ENCODE measurements around the gene NQO2.
"Not testable (repeated sequence)": the region's sequence is repeated elsewhere in the genome, so short reads cannot be mapped to it uniquely, and the experiment has no call there.

Gene NQO2

DNA sequence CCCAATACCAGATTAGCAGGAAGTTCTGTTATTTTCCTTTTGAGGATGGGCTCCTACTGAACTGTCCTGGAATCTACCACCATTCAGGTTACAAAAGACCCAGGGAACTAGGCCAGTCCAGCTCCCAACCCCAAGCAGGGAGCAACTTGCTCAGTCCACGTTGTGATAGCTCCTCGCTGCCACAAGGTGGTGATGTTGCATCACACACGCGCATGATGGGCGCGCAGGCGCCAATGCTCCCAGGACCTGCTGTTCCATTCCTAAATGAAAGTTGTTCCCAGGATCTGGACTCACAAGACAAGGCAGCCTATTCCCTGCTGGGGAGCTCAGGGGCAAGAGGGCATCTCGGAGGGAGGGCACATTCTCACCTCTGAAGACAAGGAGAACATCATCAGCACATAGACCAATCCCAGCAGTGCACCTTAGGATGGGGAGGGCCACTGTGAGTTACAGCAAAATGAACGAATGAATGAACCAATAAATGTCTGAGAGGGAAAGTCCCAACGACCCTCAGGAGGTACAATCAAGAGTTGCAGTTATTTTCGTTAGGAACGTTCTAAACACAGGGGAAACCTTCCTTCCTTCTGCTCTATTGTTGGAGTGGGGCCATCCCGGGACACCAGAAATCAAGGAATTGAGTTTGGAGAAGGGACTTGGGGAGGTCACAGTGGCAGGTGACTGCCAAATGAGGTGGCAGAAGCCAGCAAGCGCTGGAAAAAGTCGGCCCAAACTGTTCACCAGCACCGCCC is 1.3 kb upstream of the NQO2 start:
- H3K4me3 ChIP-seq (replicated peaks in 1 of 2; ENCODE audit: low read depth in 2 of 2, low read length in 2 of 2), result peak overlapping the region in 1 of 2 donors; percentile 61
- TF ChIP-seq, protein P1, sequence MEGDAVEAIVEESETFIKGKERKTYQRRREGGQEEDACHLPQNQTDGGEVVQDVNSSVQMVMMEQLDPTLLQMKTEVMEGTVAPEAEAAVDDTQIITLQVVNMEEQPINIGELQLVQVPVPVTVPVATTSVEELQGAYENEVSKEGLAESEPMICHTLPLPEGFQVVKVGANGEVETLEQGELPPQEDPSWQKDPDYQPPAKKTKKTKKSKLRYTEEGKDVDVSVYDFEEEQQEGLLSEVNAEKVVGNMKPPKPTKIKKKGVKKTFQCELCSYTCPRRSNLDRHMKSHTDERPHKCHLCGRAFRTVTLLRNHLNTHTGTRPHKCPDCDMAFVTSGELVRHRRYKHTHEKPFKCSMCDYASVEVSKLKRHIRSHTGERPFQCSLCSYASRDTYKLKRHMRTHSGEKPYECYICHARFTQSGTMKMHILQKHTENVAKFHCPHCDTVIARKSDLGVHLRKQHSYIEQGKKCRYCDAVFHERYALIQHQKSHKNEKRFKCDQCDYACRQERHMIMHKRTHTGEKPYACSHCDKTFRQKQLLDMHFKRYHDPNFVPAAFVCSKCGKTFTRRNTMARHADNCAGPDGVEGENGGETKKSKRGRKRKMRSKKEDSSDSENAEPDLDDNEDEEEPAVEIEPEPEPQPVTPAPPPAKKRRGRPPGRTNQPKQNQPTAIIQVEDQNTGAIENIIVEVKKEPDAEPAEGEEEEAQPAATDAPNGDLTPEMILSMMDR (IDR thresholded peaks at IDR 0.05; ENCODE audit: low read depth, low read length), result peak; percentile 34
- DNase-seq (ENCODE audit: low read depth in 2 of 2), result peak; percentile 20 to 31

DNA sequence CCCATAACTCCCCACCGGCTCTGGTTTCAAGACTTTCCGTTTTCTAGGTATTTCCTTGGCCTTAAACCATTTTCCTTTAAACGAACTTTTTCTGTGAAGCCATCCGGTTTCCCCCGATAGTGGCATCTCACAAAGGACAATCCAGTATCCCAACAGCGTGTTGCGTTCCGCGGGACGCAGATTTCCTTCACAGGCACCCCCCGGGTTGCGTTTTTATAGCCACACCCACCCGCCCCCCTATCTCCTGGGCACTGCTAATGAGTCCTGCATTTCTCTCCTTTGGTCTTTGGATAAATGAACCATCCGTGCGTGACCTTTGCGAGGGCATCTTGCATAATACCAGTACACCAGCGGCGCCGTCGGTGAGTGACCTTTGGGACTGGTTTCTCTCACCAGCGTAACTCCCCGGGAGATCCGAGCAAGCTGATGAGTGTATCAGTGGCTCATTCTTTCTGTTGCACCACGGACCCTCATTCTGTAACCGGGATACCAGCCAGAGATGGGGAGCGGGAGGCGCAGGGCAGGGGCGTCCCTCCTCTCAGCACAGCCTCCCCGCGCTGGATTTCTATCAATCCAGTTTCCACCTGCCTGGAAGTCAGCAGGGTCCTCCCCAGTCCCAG is 586 bp upstream of the NQO2 start:
- TF ChIP-seq, protein P1 (IDR thresholded peaks at IDR 0.05; ENCODE audit: low read depth, low read length), result no peak
- peak overlapping the region; percentile 57 to 61 for H3K4me3 ChIP-seq (replicated peaks in 1 of 2; ENCODE audit: low read depth in 2 of 2, low read length in 2 of 2)
- peak; percentile 84 to 93 for DNase-seq (ENCODE audit: low read depth in 2 of 2)

DNA sequence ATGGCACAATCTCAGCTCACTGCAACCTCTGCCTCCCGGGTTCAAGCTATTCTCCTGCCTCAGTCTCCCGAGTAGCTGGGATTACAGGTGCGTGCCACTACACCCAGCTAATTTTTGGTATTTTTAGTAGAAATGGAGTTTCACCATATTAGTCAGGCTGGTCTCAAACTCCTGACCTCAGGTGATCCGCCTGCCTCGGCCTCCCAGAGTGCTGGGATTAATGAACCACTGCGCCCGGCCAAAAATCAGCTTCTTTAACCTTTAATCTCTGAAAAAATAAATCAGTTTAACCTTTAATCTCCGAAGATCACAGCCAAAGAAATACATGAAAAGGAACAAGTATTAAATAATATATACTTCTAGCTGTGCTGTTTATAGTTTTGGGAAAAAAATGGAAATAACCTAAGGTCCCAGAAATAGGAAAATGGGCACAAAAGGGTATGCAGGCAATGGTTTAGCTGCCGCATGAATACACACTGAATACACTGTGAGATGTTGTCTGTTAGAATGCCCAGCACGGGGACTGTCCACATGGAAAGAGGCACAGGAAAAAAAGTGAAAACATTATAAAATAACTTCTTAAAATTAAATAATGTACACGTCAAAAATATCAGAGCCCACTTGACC is 1.6 kb downstream of the NQO2 start:
- TF ChIP-seq, protein P1 (IDR thresholded peaks at IDR 0.05; ENCODE audit: low read depth, low read length), result no peak
- H3K4me3 ChIP-seq (replicated peaks in 1 of 2; ENCODE audit: low read depth in 2 of 2, low read length in 2 of 2), result no peak overlapping the region
- DNase-seq (ENCODE audit: low read depth in 2 of 2), result no peak

DNA sequence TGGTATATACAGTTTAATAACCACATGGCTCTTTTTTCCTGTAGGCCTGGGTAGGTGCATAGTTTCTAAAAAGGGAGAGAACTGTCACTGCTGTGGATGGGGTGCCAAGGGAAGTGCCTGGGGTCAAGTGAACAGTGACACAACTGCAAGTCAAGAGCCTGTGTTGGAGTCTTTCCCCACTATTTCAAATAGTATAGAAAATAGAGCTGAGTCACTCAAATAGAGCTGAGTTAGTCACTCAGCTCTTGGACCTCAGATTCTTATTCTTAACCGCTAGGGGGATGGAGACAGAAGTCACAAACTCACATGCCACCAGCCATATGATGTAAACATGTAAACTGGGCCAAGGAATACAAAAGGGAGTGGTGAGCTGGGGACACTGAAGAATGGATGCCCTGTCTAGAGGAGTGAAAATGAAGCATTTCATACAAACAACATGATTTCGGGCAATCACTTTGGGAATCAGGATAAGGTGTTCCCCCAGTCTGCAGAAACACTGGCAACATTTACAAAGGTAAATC is 2.1 kb downstream of the NQO2 start:
- TF ChIP-seq, protein P1 (IDR thresholded peaks at IDR 0.05; ENCODE audit: low read depth, low read length), result peak; percentile 61
- peak; percentile 79 to 90 for DNase-seq (ENCODE audit: low read depth in 2 of 2)
- no peak overlapping the region for H3K4me3 ChIP-seq (replicated peaks in 1 of 2; ENCODE audit: low read depth in 2 of 2, low read length in 2 of 2)

DNA sequence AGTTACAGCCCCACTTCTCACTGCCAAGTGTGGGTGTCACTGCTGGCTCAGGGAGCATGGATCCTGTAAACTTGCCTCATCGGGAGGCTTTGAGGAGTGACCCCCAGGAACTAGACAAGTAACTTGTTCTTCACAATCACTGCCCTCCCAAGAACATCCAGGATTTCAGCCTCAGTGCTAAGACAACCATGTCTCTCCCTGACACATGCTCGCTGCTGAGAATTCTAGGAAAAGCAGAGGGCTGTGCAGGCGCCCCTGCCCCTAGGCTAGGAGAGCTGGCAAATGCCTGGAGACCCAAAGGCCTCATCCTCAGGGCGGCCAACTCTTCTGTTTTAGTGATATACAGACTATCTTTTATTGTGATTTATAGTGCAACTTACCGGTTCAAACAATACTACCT is 3.5 kb downstream of the NQO2 start:
- not testable (repeated sequence) for DNase-seq (ENCODE audit: low read depth in 2 of 2); H3K4me3 ChIP-seq (replicated peaks in 1 of 2; ENCODE audit: low read depth in 2 of 2, low read length in 2 of 2)

DNA sequence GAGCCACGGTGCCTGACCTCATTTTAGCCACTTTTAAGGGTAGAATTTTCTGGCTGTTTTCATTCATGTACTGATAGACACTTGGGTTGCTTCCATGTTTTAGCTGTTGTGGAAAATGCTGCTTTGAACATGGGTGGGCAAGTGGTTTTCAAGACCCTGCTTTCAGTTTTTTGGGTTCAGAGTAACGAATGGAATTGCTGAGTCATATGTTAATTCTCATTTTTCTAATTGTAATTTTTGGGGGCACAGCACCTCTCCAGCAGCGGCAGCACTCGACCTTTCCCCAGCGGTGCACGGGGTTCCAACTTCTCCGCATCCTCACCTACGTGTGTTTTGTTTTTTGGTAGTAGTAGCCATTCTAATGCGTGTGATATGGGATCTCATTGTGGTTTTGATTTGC is 5.4 kb downstream of the NQO2 start:
- H3K4me3 ChIP-seq (replicated peaks in 1 of 2; ENCODE audit: low read depth in 2 of 2, low read length in 2 of 2), result no peak overlapping the region
- DNase-seq (ENCODE audit: low read depth in 2 of 2), result no peak
- TF ChIP-seq, protein P1 (IDR thresholded peaks at IDR 0.05; ENCODE audit: low read depth, low read length), result no peak

DNA sequence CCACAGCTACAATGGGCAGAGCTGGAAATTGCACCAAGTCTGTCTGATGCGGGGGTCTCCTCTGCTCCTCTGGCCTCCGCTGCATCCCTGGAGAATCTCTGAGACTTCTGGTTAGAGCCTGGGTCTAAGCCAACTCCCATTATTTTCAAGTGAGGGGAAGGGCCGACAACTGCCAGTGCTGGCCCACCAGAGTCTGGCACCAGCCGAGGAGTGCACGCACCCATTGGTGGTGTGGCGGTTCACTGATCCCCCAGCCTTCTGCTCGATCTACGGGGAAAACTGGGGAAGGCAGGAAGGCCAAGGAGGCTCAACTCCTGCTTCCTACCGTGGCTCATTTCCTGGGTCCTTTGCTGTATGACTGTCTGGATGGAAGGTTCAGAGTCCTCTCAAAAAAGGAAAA is 6.2 kb downstream of the NQO2 start:
- H3K4me3 ChIP-seq (replicated peaks in 1 of 2; ENCODE audit: low read depth in 2 of 2, low read length in 2 of 2), result no peak overlapping the region
- no peak for DNase-seq (ENCODE audit: low read depth in 2 of 2)
- TF ChIP-seq, protein P1 (IDR thresholded peaks at IDR 0.05; ENCODE audit: low read depth, low read length), result no peak

All from cardiac fibroblast (primary cell).